Measurements from ENCODE around the gene LGMN. TPM values are rescaled to one million over a fixed set of nuclear protein-coding genes. Genes with fewer than 3 reads are reported as not detected.

The LGMN gene
- total and polyA plus RNA-seq, 2 of the 8 experiments (the other 6 are each of a cell fraction or from before 2014, with no cell fraction given), result 57.4 to 83.4 TPM

DNA sequence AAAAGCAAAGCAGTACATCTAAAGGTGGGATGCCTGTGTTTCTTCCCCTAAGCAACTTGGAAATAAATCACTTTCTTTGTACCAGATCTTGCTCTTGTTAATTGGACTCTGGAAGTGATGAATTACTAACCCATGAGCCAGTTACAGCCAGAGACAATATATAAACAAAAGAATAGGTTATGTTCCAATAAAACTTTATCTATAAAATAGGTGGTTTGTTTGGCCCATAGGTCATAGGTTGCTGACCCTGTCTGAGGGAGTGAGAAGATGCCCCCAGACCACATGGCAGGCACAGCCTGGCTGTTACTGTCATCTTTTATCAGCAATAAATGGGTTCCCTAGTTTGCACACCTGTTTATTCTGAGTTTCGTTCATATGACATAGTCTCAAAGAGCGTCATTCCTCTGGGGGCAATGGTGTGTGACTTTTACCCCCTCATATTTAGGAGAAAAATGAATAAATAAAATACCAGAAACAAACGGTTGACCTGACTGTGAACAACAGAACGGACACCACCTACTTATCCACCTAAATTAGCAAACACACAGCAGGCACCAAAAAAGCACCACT lies 10.7 kb downstream of the LGMN start (continued):
- TF ChIP-seq YY1 (IDR thresholded peaks at IDR 0.05; ENCODE audit: low read depth, low read length), result no peak
- TF ChIP-seq TAF7 (optimal IDR thresholded peaks at IDR 0.05; ENCODE audit: borderline replicate concordance, low read depth, low read length), result no peak
- TF ChIP-seq SIX5 (IDR thresholded peaks at IDR 0.05; ENCODE audit: low read depth, low read length), result no peak

Measured in H1 (cell line).